ENCODE results near the gene VAMP4. TPM values are rescaled to one million over a fixed set of nuclear protein-coding genes. Genes with fewer than 3 reads are reported as not detected.

Gene VAMP4
- total RNA-seq, 1 experiment from 2014 or later: 4.2 TPM

DNA sequence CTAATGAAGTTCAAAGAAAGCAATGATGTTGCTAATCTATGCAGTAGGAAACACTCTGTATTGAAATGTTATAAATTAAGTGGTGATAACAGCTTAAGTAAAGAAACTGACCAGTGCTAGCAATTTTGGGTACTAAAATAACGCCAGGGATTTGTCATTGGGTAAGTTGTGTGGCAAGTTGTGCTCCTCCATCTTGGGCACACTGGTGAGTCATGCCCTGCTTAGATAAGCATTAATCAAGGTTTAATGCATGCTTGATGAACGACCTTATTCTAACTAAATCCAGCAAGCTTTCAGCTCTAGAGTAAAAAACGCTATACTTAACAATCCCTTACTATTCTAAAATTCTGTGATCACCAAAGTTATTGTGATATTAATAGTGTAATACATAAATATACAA, 25.2 kb downstream of the VAMP4 start:
- H3K9me3 Mint-ChIP-seq: peaks cover 0 to 6% of the 10 kb centered on the region in 2 experiments; a peak in 3 of 5 replicates
- Histone ChIP-seq H3K4ac (ENCODE audit: low read depth, low read length) (no peak overlapping the region), H2BK15ac (ENCODE audit: low read depth, low read length) (no peak overlapping the region), H3K9me3 (ENCODE audit: control insufficient read depth, low read depth, low read length) (no peaks in the 10 kb centered on the region), H4K8ac (replicated peaks; ENCODE audit: insufficient read length, low read depth, low read length) (no peak overlapping the region), H3K56ac (ENCODE audit: insufficient read length, low read depth, low read length) (no peak overlapping the region), H2BK20ac (ENCODE audit: low read depth, low read length, poor library complexity, severe bottlenecking) (no peak overlapping the region), H3K79me2 (ENCODE audit: insufficient read depth, low read length) (no peaks in the 10 kb centered on the region), H3K4me1 (ENCODE audit: insufficient read depth, low read length) (no peaks in the 10 kb centered on the region), H3K14ac (ENCODE audit: insufficient read depth, low read length) (no peak overlapping the region), H3K9ac (ENCODE audit: extremely low read depth, insufficient read length, low read length) (no peak overlapping the region), H3K18ac (ENCODE audit: insufficient read length, low read depth, low read length) (no peak overlapping the region), H2BK12ac (ENCODE audit: insufficient read length, low read depth, low read length) (no peak overlapping the region), H3K79me1 (ENCODE audit: insufficient read depth, low read depth, low read length, poor library complexity, severe bottlenecking) (no peaks in the 10 kb centered on the region), H4K5ac (ENCODE audit: insufficient read length, low read depth, low read length) (no peak overlapping the region), H2AK5ac (ENCODE audit: insufficient read length, low read length) (no peak overlapping the region), H2BK120ac (ENCODE audit: low read depth, low read length, poor library complexity, severe bottlenecking) (no peak overlapping the region), H3K27ac (ENCODE audit: insufficient read length, low read depth, low read length) (no peak overlapping the region), H3K4me2 (ENCODE audit: insufficient read depth, insufficient read length, low read length) (no peak overlapping the region), H4K20me1 (ENCODE audit: control insufficient read depth, insufficient read depth, insufficient read length) (no peaks in the 10 kb centered on the region), H3K27me3 (ENCODE audit: insufficient read depth, low read length) (no peaks in the 10 kb centered on the region), H2BK5ac (ENCODE audit: insufficient read length, low read length) (no peak overlapping the region), H2AFZ (ENCODE audit: low read length) (no peak overlapping the region), H3T11ph (ENCODE audit: low read length) (no peak overlapping the region), H4K91ac (ENCODE audit: insufficient read length, low read depth, low read length) (no peak overlapping the region), H3K23ac (ENCODE audit: insufficient read length, low read depth, low read length) (no peak overlapping the region), H3K23me2 (ENCODE audit: insufficient read length, low read depth, low read length, poor library complexity, severe bottlenecking) (no peaks in the 10 kb centered on the region)
- TF ChIP-seq, protein P1, sequence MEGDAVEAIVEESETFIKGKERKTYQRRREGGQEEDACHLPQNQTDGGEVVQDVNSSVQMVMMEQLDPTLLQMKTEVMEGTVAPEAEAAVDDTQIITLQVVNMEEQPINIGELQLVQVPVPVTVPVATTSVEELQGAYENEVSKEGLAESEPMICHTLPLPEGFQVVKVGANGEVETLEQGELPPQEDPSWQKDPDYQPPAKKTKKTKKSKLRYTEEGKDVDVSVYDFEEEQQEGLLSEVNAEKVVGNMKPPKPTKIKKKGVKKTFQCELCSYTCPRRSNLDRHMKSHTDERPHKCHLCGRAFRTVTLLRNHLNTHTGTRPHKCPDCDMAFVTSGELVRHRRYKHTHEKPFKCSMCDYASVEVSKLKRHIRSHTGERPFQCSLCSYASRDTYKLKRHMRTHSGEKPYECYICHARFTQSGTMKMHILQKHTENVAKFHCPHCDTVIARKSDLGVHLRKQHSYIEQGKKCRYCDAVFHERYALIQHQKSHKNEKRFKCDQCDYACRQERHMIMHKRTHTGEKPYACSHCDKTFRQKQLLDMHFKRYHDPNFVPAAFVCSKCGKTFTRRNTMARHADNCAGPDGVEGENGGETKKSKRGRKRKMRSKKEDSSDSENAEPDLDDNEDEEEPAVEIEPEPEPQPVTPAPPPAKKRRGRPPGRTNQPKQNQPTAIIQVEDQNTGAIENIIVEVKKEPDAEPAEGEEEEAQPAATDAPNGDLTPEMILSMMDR (conservative IDR thresholded peaks at IDR 0.05): no peak
- H3K27ac Mint-ChIP-seq: no peak overlapping the region
- H3K4me3 Mint-ChIP-seq: no peak overlapping the region
- no peak for DNase-seq
- H3K27me3 Mint-ChIP-seq (ENCODE audit: low read depth): no peaks in the 10 kb centered on the region
- H3K36me3 Mint-ChIP-seq (ENCODE audit: insufficient read depth in 1 of 3, low read depth in 3 of 3): no peaks in the 10 kb centered on the region
- no CpG with 5 or more reads among the region's 3 CpGs for WGBS (ENCODE audit: extremely low coverage, insufficient read length, low lambda C conversion rate)
- H3K4me1 Mint-ChIP-seq: no peaks in the 10 kb centered on the region
